ENCODE results near the gene TMEM26.
"Not testable (repeated sequence)": the region's sequence is repeated elsewhere in the genome, so short reads cannot be mapped to it uniquely, and the experiment has no call there.

The TMEM26 gene

DNA sequence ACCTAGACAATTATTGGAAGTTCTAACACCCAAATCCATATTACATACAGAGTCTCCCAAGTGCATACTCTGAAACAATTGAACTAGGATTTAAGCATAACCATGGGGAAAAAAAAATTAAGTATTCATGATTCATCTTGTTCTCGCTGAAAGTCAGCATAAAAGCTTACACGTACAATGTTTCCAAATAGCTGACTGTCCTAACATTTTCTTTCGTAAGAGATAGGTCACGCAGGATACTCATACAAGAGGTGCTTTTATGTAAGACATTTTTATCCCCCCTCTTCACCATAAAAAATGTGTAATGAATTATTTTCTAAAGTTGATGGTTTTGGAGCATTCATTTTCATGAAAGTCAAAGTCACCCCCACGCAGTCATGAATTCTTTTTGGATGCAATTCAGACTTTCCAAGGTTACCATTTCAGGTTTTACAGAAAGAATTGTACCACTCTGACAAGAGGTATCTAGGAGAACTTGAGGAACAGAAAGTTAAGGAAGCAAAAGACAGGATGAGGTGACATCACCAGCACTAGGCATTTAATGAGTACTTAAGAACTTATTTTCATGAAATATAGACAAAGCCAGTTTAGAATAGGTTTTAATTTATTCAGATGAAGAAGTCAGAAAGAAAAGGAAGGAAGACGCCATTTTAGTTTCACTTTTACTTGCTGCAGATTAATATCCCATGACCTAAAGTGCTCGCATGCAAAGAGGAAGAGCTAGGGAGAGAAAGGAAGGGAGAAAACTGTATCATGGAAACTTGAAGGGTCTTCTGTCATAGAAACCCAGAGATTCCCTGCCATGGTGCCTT, 55.8 kb downstream of the TMEM26 start:
- peaks cover 0 to 54% (median 8%) of the 10 kb centered on the region in 10 experiments; a peak in 12 of 20 replicates for H3K4me1 ChIP-seq
- H3K36me3 ChIP-seq, result no peaks in the 10 kb centered on the region
- no peaks in the 10 kb centered on the region for H3K27me3 ChIP-seq
- H3K4me2 ChIP-seq, result peak overlapping the region; percentile 15 to 81 (median 48); a peak in 20 of 22 replicates
- peak overlapping the region in 9 of 11 experiments; percentile 20 to 92 (median 55); a peak in 16 of 22 replicates for H3K27ac ChIP-seq
- peaks cover 0 to 2% (median 0%) of the 10 kb centered on the region in 11 experiments; a peak in 1 of 22 replicates for H3K9me3 ChIP-seq (replicated peaks in 1 of 11)
- peak overlapping the region in 3 of 11 experiments; percentile 65 to 75 (median 71); a peak in 7 of 22 replicates for H3K9ac ChIP-seq
- no peak overlapping the region for H3K4me3 ChIP-seq
- TF ChIP-seq Cebpa-rat (IDR thresholded peaks at IDR 0.05), result no peak
- H4K20me1 ChIP-seq, result no peaks in the 10 kb centered on the region

DNA sequence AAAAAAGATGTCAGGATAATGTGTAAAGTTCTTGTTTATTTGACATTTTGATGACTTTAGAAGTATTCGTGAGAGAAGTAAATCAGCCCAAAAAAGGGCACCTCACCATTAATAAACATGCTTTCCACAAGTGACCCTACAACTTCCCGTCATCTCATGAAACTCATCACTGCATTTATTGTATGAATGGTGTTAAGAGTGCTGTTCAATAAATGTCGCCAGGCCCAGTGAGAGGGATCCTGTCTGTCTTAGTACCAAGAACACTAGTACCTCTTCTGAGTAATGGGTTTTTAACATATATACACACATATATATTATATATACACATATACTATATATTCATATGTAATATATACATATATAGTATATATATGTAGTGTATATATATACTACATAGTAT, 61.9 kb downstream of the TMEM26 start:
- H3K4me1 ChIP-seq, result peaks cover 0 to 62% (median 9%) of the 10 kb centered on the region in 10 experiments; a peak in 10 of 20 replicates
- H3K27ac ChIP-seq, result peak overlapping the region in 4 of 11 experiments; percentile 69 to 90 (median 82); a peak in 8 of 22 replicates
- H3K27me3 ChIP-seq, result no peaks in the 10 kb centered on the region
- peak overlapping the region in 4 of 11 experiments; percentile 50 to 72 (median 60); a peak in 5 of 22 replicates for H3K9ac ChIP-seq
- H3K36me3 ChIP-seq, result no peaks in the 10 kb centered on the region
- peaks cover 0 to 3% (median 0%) of the 10 kb centered on the region in 11 experiments; a peak in 1 of 22 replicates for H3K9me3 ChIP-seq (replicated peaks in 1 of 11)
- no peak for TF ChIP-seq Cebpa-rat (IDR thresholded peaks at IDR 0.05)
- H3K4me3 ChIP-seq, result no peak overlapping the region
- H4K20me1 ChIP-seq, result no peaks in the 10 kb centered on the region
- H3K4me2 ChIP-seq, result peak overlapping the region in 6 of 11 experiments; percentile 6 to 86 (median 56); a peak in 10 of 22 replicates

DNA sequence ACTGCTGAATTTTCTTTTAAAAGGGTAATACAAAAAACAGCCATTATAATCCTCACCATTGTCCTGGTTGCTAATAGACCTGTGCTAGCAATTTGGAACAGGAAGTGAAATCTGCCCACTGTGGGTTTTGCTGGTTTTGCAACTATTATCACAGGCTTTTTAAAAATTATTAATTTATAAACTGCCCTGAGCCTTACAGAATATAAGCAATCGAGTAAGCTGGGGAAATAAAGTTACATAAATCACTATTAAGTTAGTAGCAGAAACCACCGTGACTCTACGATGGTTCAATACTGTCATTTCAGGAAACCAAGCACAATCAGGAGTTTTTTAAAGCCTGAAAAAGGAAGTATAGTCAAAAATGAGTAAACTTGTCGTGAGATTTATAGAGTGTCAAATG, 62.3 kb downstream of the TMEM26 start:
- H3K27me3 ChIP-seq, result no peaks in the 10 kb centered on the region
- no peak overlapping the region for H3K4me3 ChIP-seq
- H3K27ac ChIP-seq, result peak overlapping the region in 4 of 11 experiments; percentile 69 to 90 (median 82); a peak in 8 of 22 replicates
- H3K4me2 ChIP-seq, result peak overlapping the region in 6 of 11 experiments; percentile 6 to 86 (median 56); a peak in 10 of 22 replicates
- no peaks in the 10 kb centered on the region for H3K36me3 ChIP-seq
- H3K4me1 ChIP-seq, result peaks cover 0 to 62% (median 9%) of the 10 kb centered on the region in 10 experiments; a peak in 10 of 20 replicates
- H3K9me3 ChIP-seq (replicated peaks in 1 of 11), result peaks cover 0 to 3% (median 0%) of the 10 kb centered on the region in 11 experiments; a peak in 1 of 22 replicates
- peak overlapping the region in 4 of 11 experiments; percentile 50 to 72 (median 60); a peak in 7 of 22 replicates for H3K9ac ChIP-seq
- H4K20me1 ChIP-seq, result no peaks in the 10 kb centered on the region
- TF ChIP-seq Cebpa-rat (IDR thresholded peaks at IDR 0.05), result no peak

DNA sequence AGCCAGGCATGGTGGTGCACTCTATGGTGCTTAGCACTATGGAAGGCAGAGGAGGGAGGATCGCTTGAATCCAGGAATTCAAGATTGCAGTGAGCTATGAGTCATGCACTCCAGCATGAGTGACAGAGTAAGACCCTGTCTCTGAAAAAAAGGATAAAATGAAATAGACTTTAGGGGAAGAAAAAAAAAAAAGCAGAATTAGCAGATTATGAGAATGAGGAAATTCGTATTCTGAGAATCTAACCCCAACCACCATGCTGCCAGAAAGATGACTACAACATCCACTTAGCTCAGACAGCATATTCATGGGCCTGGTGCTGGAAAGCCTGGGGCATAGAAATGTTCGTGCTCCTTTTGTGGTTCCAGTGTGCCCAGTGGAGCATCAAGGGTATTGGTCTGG, 63.3 kb downstream of the TMEM26 start:
- peaks cover 0 to 63% (median 9%) of the 10 kb centered on the region in 10 experiments; a peak in 10 of 20 replicates for H3K4me1 ChIP-seq
- peaks cover 0 to 3% (median 0%) of the 10 kb centered on the region in 11 experiments; a peak in 1 of 22 replicates for H3K9me3 ChIP-seq (replicated peaks in 1 of 11)
- H3K4me2 ChIP-seq, result peak overlapping the region in 4 of 11 experiments; percentile 38 to 86 (median 76); a peak in 8 of 22 replicates
- H4K20me1 ChIP-seq, result no peaks in the 10 kb centered on the region
- TF ChIP-seq Cebpa-rat (IDR thresholded peaks at IDR 0.05), result no peak
- H3K36me3 ChIP-seq, result no peaks in the 10 kb centered on the region
- H3K27ac ChIP-seq, result peak overlapping the region in 4 of 11 experiments; percentile 69 to 90 (median 82); a peak in 7 of 22 replicates
- no peaks in the 10 kb centered on the region for H3K27me3 ChIP-seq
- H3K4me3 ChIP-seq, result no peak overlapping the region
- H3K9ac ChIP-seq, result peak overlapping the region in 3 of 11 experiments; percentile 54 to 72 (median 66); a peak in 4 of 22 replicates

DNA sequence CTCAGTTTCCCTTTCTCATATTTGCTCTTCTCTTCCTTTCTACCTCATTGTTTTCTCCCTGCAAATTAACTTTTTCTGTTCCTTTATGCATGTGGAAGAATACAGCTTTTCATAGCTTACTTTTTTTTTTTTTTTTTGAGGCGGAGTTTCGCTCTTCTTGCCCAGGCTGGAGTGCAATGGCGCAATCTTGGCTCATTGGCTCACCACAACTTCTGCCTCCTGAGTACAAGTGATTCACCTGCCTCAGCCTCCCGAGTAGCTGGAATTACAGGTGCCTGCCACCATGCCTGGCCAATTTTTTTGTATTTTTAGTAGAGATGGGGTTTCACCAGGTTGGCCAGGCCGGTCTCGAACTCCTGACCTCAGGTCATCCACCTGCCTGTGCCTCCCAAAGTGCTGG, 64.2 kb downstream of the TMEM26 start:
- not testable (repeated sequence) for H3K9me3 ChIP-seq (replicated peaks in 1 of 11); H3K27me3 ChIP-seq; H3K36me3 ChIP-seq; H3K4me3 ChIP-seq; H3K9ac ChIP-seq; H4K20me1 ChIP-seq
- H3K4me1 ChIP-seq, result peaks cover 0 to 70% (median 9%) of the 10 kb centered on the region in 10 experiments; a peak in 10 of 20 replicates
- H3K4me2 ChIP-seq, result peak overlapping the region in 3 of 11 experiments; percentile 73 to 86 (median 78); a peak in 5 of 22 replicates
- peak overlapping the region in 3 of 11 experiments; percentile 75 to 90 (median 89); a peak in 5 of 22 replicates for H3K27ac ChIP-seq

DNA sequence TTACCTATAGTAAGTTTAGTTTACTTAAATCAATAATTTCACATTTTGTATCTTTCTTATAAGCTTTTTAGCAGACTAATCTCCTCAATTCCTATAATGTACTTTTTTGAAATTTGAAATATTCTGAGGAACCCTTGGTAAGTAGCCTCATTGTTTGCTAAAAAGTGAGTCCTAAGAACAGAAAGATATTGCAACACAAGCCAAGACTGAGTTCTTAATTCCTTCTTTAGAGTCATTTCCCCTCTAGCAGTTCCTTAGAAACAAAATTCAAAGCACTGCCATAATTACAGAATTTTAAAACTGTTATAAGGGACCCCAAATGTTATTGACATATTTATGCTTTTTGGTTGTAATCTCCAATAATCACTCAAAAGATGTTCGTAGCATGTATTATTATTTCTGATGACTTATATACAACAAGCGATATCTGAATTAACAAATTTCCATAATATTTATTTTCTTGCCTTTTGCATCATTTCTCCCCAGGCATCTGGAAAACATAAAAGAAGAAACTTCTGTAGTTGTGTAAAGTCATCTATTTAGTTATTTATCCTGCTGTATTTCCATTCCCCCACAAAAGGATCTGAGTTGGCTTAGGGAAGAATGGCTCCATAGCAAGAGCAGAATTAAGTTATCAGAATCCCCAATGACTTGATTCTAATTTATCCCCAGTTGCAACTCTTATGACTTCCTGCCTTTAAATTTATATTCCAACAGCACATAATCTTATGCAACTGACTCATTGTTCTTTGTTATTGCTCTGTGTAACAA, 67.8 kb downstream of the TMEM26 start:
- Histone ChIP-seq H3K27ac (peak overlapping the region in 1 of 11 experiments; percentile 27; a peak in 1 of 22 replicates), H3K9ac (no peak overlapping the region), H4K20me1 (no peaks in the 10 kb centered on the region), H3K9me3 (replicated peaks in 1 of 11) (peaks cover 0 to 11% (median 0%) of the 10 kb centered on the region in 11 experiments; a peak in 5 of 22 replicates), H3K4me3 (no peak overlapping the region), H3K36me3 (no peaks in the 10 kb centered on the region), H3K4me1 (peaks cover 0 to 58% (median under 1%) of the 10 kb centered on the region in 10 experiments; a peak in 9 of 20 replicates), H3K4me2 (peak overlapping the region in 2 of 11 experiments; percentile 59 to 76; a peak in 5 of 22 replicates), H3K27me3 (no peaks in the 10 kb centered on the region)
- no peak for TF ChIP-seq Cebpa-rat (IDR thresholded peaks at IDR 0.05)

DNA sequence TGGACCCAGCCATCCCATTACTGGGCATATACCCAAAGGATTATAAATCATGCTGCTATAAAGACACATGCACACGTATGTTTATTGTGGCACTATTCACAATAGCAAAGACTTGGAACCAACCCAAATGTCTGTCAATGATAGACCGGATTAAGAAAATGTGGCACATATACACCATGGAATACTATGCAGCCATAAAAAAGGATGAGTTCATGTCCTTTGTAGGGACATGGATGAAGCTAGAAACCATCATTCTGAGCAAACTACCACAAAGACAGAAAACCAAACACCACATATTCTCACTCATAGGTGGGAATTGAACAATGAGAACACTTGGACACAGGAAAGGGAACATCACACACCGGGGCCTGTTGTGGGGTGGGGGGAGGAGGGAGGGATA, 72.0 kb downstream of the TMEM26 start:
- H3K4me3 ChIP-seq, H3K9ac ChIP-seq, H3K4me2 ChIP-seq, H3K36me3 ChIP-seq, H3K27me3 ChIP-seq, H4K20me1 ChIP-seq, H3K27ac ChIP-seq: not testable (repeated sequence)
- Histone ChIP-seq H3K4me1 (peaks cover 0 to 20% (median 0%) of the 10 kb centered on the region in 10 experiments; a peak in 6 of 20 replicates), H3K9me3 (replicated peaks in 1 of 11) (peaks cover 11 to 34% (median 14%) of the 10 kb centered on the region in 11 experiments)

DNA sequence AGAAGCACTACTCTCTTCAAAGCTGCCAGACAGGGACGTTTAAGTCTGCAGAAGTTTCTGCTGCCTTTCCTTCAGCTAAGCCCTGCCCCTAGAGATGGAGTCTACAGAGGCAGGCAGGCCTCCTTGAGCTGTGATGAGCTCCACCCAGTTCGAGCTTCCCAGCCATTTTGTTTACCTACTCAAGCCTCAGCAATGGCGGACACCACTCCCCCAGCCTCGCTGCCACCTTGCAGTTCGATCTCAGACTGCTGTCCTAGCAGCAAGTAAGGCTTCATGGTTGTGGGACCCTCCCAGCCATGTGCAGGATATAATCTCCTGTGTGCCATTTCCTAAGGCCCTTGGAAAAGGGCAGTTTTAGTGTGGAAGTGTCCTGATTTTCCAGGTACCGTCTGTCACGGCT, 74.3 kb downstream of the TMEM26 start:
- no peak overlapping the region for H3K4me3 ChIP-seq
- no peaks in the 10 kb centered on the region for H3K4me1 ChIP-seq
- no peak overlapping the region for H3K4me2 ChIP-seq
- H3K9ac ChIP-seq, result no peak overlapping the region
- H4K20me1 ChIP-seq, result no peaks in the 10 kb centered on the region
- no peak overlapping the region for H3K27ac ChIP-seq
- no peak for TF ChIP-seq Cebpa-rat (IDR thresholded peaks at IDR 0.05)
- H3K9me3 ChIP-seq (replicated peaks in 1 of 11), result peaks cover 21 to 52% (median 24%) of the 10 kb centered on the region in 11 experiments
- no peaks in the 10 kb centered on the region for H3K36me3 ChIP-seq
- no peaks in the 10 kb centered on the region for H3K27me3 ChIP-seq
